Keratinocyte (primary cell): ENCODE results near the gene URM1.

Source experiments
- CTCF ChIP-seq, 3 experiments: IDR thresholded peaks in 1 of 3; conservative IDR thresholded peaks in 1 of 3; optimal IDR thresholded peaks in 1 of 3; 2 replicates in 2 of 3; 3 replicates in 1 of 3; pipeline versions ENCODE3 to v1.5.1; 2011; ENCODE audit warnings: low read length in 3 of 3, mild to moderate bottlenecking in 3 of 3, moderate library complexity in 2 of 3, control low read depth in 1 of 3, inconsistent platforms in 1 of 3; ENCODE audit not compliant: insufficient read depth in 2 of 3; ENCODE audit errors: extremely low read depth in 1 of 3
- EZH2 ChIP-seq: IDR thresholded peaks from one replicate; pipeline ENCODE4 v1.6.1; 2012; ENCODE audit warnings: inconsistent platforms, mild to moderate bottlenecking, low read length, moderate library complexity

- TF ChIP-seq CTCF (optimal IDR thresholded peaks at IDR 0.05 in 1 of 3, IDR thresholded peaks at IDR 0.05 in 1 of 3, conservative IDR thresholded peaks at IDR 0.05 in 1 of 3; ENCODE audit: extremely low read depth in 1 of 3, insufficient read depth in 2 of 3, low read length in 3 of 3) (no peak), EZH2 (no peak)
These were observed 5.6 kb upstream of the URM1 start for GRCh38 chr9:128365525-128365924.
